LHCN-M2 (cell line): ENCODE measurements around the gene ANXA3. TPM values are rescaled to one million over a fixed set of nuclear protein-coding genes. Genes with fewer than 3 reads are reported as not detected.
"Not testable (repeated sequence)": the region's sequence is repeated elsewhere in the genome, so short reads cannot be mapped to it uniquely, and the experiment has no call there.

Experiments
- DNase-seq: peaks from one replicate; pipeline ENCODE4 v3.0.0-alpha.2; 2012; ENCODE audit warnings: low read depth
- total RNA-seq: library from RNA; depleted of rRNA; stranded (reverse); fragments of >200 nt; gene quantifications from 2 replicates; pipeline ENCODE4 v1.2.3, GENCODE V29; 2014

Gene ANXA3
- total RNA-seq, 1 experiment from 2014 or later, result not detected

DNA sequence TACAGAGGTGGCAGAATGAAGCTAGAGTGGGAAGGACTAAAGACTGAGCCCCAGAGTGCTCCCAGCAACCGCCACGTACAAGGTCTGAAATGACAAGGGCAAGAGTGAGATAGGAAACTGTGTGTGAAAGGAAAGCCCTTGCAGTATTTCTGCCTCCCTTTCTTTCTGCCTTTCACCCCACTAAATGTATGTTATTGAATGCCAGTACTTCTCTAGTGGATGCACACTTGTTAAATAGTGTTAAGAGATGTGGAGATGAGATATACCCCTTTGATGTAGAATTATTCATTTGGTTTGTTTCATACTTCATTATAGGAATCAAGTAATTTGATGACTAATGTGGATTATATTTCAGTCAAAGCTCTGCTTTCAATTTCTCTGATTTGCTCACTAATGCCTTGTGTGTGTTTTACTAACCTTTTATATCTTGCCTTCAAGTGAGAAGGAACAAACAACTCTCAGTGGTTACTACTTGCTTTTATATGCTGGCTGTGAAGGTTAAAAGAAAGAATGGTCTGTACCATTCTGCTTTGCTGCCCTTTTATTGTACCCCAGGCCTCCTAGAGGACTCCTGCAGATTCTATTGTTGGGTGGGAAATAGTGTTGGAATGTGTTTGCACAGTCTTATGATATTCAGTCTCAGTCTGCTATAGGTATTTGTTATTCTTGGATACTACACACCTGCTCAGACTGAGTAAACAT is 8.0 kb upstream of the ANXA3 start:
- DNase-seq, result no peak

GRCh38 chr4:78544678-78545077 is 6.9 kb upstream of the ANXA3 start:
- no peak for DNase-seq

DNA sequence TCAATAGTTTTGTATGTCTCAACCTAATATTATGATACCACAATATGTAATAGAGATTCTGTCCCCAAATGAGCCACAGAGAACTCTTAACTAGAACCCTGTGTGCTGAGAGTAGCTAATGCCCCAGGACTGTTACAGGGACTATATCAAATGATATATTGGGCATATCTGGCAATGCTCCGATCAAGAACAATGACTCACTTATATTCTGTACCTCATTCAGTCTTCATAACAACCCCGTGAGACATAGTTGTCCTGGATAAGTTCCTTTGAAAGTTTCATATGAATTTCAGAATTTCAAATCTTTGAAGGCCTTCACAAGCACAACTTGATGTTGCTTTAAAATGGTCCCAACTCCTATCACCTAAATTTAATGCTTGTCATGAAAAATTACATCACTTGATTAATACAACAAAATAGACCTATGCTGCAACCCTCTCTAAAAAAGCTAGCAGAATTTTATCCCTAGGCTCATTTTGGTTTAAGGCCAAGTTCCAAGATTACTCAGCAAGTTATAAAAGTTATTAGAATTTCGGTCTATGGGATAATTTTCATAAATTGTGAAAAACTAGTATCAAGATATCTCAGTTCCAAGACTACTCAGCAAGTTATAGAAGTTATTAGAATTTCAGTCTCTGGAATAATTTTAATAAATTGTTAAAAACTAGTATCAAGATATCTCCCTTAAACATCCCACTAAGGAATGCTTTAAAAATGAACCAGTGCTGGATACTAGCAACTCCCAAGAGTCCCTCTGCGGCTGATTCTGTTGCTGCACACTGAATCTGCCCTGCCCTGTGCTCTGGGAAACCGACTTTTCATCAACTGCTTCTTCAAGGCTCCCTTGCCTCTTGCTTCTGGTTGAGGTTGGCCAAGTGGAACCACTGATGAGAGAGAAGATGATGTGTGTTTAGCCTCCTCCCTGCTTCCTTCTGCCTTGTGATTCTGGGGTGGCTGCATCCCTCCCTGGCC is 6.0 kb upstream of the ANXA3 start:
- peak; percentile 35 for DNase-seq

GRCh38 chr4:78547899-78548298 is 3.7 kb upstream of the ANXA3 start:
- not testable (repeated sequence) for DNase-seq

- DNase-seq, result not testable (repeated sequence)
These were observed 2.7 kb upstream of the ANXA3 start for GRCh38 chr4:78548889-78549288.

GRCh38 chr4:78552389-78553042 is 946 bp downstream of the ANXA3 start:
- no peak for DNase-seq

GRCh38 chr4:78553043-78553396 is 1.4 kb downstream of the ANXA3 start:
- DNase-seq, result no peak

DNA sequence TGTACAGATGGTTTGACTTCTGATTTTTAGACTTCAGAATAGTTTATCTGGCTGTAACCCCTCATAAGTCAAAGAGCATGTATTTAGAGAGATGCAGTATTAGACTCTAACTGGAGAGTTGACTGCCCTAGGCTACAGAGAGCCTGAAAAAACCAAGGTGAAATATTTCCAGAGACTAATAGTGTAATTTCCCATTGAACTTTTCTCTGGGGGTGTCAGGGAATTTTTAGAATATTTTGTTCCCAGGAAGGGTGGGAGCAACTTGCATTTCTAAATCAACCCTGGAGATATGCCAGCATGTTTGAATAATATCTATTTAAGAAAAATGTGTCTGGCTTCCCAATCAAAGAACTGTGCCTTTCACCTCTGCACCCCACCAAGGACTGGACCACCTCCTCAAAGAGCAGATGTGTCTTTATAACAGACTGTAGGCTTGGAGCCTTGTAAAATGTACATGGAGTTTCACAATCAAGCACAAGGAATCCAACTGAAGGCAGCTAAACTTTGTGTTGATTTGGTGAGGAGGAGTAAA is 2.0 kb downstream of the ANXA3 start:
- DNase-seq, result no peak

DNA sequence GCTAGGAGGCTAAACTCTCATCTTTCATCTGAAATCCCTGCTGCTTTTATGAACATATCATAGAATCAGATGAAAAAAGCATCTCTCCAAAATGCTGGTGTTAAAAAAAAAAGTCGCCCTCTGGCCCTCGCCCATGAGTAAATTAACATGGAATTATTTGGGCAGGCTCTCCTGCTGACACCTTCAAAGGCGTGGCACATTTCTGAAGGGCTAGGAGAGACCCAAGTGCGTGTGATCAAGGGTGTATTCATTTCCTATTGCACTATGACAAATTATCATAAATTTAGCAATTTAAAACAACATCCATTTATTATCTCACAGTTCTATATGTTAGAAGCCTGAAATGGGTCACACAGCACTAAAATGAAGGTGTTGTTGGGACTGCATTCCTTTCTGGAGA is 5.1 kb downstream of the ANXA3 start:
- DNase-seq, result no peak

GRCh38 chr4:78557841-78558240 is 6.3 kb downstream of the ANXA3 start:
- DNase-seq, result no peak

- no peak for DNase-seq
These were observed 6.8 kb downstream of the ANXA3 start for GRCh38 chr4:78558410-78558809.

DNA sequence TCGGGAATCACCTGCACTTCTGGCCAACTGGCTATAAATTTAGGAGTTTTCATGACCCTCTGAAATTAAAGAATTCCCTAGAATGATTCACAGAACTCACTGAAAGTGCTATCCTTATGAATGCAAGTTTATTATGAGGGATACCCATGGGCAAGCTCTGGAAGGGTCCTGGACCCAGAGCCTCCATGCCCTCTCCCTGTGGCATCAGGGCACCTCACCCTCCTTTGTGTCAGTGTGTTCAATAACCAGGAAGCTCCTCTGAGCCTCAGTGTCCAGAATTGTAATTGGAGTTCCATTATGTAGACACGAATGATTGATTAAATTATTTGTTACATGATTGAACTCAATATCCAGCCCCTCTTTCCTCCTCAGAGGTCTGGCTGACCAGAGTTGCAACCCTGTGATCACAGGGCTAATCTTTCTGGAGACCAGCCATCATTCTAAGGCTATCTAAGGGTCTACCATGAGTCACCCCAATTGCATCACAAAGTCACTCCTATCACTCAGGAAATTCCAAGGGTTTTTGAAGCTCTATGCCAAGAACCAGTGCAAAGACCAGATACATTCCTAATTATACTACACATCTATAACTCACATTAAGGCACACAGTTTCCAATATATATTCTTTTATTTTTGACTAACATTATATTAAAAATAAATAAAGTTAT is 8.9 kb downstream of the ANXA3 start:
- peak; percentile 56 for DNase-seq

GRCh38 chr4:78561677-78562076 is 10.1 kb downstream of the ANXA3 start:
- no peak for DNase-seq

DNA sequence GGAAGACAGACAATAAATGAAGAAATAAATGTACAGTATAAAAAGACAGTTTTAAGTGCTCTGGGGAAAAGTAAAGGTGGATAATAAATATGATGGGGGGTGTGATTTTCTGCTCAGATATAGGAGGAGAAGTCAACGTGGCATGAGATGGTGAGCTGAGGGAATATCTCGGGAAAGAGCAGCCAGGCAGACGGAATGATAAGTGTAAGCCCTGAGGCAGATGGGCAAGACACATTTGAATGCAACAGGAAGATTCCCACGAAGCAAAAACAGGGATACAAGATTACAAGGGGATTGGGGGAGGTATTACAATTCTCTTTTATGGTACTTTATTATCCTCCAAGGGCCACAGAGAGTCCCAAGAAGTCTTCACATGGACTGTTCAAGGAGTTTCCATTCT is 11.1 kb downstream of the ANXA3 start:
- DNase-seq, result no peak

DNA sequence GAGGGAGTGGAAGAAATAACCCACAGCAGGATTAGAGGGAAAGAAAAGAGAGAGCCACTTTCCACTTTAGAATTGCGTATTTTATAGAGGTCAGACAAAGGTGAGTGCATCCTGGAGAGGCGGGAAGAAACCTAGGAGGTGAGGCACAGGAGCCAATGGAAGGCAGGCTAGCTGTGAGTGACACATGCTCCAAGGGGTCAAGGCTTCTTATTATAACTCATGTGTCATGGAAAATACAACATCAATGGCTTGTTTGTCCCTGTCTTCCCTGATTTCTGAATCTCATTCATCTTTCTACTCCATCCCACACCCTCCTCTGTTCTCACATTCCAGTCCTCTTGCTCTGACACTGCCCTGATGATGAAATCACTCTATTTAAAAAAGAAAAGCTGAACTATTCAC is 14.4 kb downstream of the ANXA3 start:
- DNase-seq, result peak; percentile 46

- DNase-seq, result no peak
These were observed 15.4 kb downstream of the ANXA3 start for GRCh38 chr4:78566834-78567499.

DNA sequence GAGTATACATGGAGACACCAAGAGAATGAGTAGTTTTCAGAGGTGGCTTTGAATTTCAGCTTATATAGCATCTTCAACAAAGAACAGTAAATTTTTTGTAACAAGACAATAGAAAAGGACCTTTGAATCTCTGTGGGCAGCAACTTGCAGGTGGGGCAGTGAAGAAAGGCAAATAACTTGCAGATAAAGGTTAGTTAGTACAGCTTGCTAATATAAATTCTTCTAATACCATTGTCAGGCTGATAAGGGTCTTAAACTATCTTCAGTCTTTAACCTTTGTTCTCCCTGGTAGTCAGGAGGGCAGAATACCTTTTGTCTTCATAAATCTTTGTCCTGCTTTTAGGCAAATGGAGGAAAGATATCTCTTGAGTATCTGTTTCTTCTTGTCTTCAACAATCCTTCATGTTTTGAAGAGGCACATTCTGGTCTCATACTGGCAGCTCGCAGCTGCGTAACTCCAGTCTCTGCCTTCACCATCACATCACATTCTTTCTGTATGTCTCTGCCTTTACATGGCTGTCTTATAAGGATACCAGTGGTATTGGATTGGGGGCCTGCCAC is 16.0 kb downstream of the ANXA3 start:
- DNase-seq, result no peak

- no peak for DNase-seq
These were observed 17.2 kb downstream of the ANXA3 start for GRCh38 chr4:78568640-78569305.

DNA sequence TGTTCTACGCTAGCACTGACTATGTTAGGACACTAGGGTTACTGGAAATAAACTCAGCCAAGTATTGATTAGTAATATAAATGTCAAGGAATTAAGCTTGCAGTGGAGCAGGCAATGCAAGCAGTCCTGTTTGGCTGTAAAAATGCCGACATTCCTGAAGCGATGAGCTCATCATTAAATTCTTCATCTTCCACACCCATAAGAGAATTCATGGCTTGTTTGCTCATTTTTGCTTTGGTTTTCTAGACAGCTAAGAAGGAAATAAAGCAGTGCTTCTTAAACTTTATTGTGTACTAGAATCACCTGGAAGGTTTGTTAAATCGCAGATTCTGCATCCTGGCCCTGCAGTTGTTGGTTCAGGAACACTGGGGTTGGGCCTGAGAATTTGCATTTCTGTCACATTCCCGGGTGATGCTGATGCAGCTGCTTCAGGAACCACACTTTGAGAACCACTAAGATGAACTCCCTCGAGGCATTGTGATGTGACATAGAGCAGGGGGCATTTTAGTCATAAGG is 17.8 kb downstream of the ANXA3 start:
- DNase-seq, result peak; percentile 77

DNA sequence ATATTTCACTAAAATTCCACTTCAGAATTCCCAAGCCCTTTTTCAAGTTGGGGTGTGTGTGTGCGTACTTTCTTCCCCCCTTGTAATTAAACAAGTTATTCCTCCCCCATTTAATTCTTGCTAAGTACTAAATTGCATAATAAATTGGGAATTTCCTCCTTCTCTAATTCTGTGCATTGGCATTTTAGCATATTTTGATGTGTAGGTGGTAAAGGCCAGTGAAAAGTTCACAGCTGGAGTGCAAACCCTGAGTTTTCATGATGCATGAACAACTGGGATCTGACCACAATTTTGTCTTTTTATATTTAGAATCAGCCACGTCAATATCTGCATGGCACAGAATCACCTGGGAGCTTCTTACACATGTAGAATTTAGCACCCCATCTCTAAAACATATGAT is 18.5 kb downstream of the ANXA3 start:
- DNase-seq, result no peak
